ENCODE measurements around the gene GNPTG.

GNPTG gene

GRCh38 chr16:1319041-1319440 lies 32.7 kb upstream of the GNPTG start:
- no peak for TF ChIP-seq CTCF (IDR thresholded peaks at IDR 0.05)
- no peak for DNase-seq (ENCODE audit: low spot score)
- Histone ChIP-seq H3K27ac (no peak overlapping the region), H3K4me3 (no peak overlapping the region)

GRCh38 chr16:1320097-1320496 lies 31.6 kb upstream of the GNPTG start:
- DNase-seq (ENCODE audit: low spot score): no peak
- Histone ChIP-seq H3K4me3 (no peak overlapping the region), H3K27ac (no peak overlapping the region)
- TF ChIP-seq CTCF (IDR thresholded peaks at IDR 0.05): no peak

- no peak for TF ChIP-seq CTCF (IDR thresholded peaks at IDR 0.05)
- no peak overlapping the region for H3K4me3 ChIP-seq
- DNase-seq (ENCODE audit: low spot score): no peak
- H3K27ac ChIP-seq: no peak overlapping the region
Measured at GRCh38 chr16:1320658-1321240, 31.0 kb upstream of the GNPTG start.

GRCh38 chr16:1322407-1322806 lies 29.3 kb upstream of the GNPTG start:
- no peak overlapping the region for H3K4me3 ChIP-seq
- H3K27ac ChIP-seq: no peak overlapping the region
- TF ChIP-seq CTCF (IDR thresholded peaks at IDR 0.05): no peak
- DNase-seq (ENCODE audit: low spot score): no peak

GRCh38 chr16:1323296-1324239 lies 28.2 kb upstream of the GNPTG start:
- DNase-seq (ENCODE audit: low spot score): no peak
- H3K4me3 ChIP-seq: no peak overlapping the region
- no peak overlapping the region for H3K27ac ChIP-seq
- no peak for TF ChIP-seq CTCF (IDR thresholded peaks at IDR 0.05)

GRCh38 chr16:1324286-1324826 lies 27.4 kb upstream of the GNPTG start:
- Histone ChIP-seq H3K27ac (no peak overlapping the region), H3K4me3 (no peak overlapping the region)
- DNase-seq (ENCODE audit: low spot score): no peak
- TF ChIP-seq CTCF (IDR thresholded peaks at IDR 0.05): no peak

Measured in coronary artery (tissue), 2 donors.